Fibroblast of the aortic adventitia (primary cell): ENCODE measurements around the gene TGFB3. TPM values are rescaled to one million over a fixed set of nuclear protein-coding genes. Genes with fewer than 3 reads are reported as not detected.

Experiments used
- DNase-seq: peaks from one replicate; pipeline ENCODE4 v3.0.0-alpha.2; 2010; ENCODE audit warnings: low read depth
- H3K4me3 ChIP-seq: 2 replicates; pipeline ENCODE4 v1.5.1; 2011; ENCODE audit warnings: low read depth, mild to moderate bottlenecking, control low read depth, low read length, moderate library complexity
- total RNA-seq: library from RNA; depleted of rRNA; stranded (reverse); fragments of >200 nt; gene quantifications from 2 replicates; pipeline ENCODE4 v1.2.3, GENCODE V29; 2012; ENCODE audit warnings: low replicate concordance
- TF ChIP-seq, protein P1 (sequence below): IDR thresholded peaks from 2 replicates; pipeline ENCODE4 v1.5.1; 2011; ENCODE audit warnings: mild to moderate bottlenecking, low read length, control low read depth, inconsistent platforms; ENCODE audit not compliant: insufficient read depth

TGFB3 gene
- total RNA-seq, 1 donor, result 9.9 TPM

DNA sequence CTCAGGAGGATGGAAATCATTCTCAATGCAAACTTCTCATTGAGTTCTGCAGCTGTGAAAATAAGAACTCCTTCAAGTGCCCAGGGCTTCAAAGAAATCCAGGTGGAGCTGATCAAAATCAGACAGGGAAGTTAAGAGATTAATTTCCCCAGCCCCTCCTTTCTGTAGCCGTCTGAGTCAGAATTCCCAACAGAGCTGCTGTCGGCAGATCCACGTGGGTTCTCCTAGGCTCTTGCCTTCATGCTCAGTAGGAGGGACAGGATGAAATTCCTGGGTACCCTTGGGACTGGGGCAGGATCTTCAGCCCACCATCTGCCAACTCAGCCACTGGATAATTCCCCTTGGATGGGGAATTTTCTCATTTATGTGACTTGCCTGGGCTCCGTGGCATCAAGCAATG, 13.3 kb downstream of the TGFB3 start:
- no peak overlapping the region for H3K4me3 ChIP-seq
- DNase-seq, result peak; percentile 83
- TF ChIP-seq, protein P1, sequence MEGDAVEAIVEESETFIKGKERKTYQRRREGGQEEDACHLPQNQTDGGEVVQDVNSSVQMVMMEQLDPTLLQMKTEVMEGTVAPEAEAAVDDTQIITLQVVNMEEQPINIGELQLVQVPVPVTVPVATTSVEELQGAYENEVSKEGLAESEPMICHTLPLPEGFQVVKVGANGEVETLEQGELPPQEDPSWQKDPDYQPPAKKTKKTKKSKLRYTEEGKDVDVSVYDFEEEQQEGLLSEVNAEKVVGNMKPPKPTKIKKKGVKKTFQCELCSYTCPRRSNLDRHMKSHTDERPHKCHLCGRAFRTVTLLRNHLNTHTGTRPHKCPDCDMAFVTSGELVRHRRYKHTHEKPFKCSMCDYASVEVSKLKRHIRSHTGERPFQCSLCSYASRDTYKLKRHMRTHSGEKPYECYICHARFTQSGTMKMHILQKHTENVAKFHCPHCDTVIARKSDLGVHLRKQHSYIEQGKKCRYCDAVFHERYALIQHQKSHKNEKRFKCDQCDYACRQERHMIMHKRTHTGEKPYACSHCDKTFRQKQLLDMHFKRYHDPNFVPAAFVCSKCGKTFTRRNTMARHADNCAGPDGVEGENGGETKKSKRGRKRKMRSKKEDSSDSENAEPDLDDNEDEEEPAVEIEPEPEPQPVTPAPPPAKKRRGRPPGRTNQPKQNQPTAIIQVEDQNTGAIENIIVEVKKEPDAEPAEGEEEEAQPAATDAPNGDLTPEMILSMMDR, result no peak

DNA sequence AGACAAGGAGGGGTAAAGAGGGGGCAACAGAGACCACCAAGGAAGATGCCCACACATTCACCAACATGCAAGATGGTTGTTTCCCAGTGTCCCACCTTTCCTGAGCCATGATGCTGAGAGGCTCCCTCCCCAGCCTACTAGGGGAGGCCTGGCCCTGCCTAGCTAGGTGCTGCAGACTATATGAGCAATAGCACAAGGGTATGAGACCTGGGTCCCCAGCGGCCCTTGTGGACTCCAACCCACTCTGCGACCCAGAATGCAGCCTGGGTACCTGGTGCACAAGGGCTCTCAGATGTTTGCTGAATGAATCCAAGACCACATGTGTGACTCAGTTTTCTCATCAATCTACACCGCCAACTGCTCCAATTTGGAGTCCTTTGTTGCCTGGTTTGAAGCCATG, 13.9 kb downstream of the TGFB3 start:
- no peak for DNase-seq
- no peak overlapping the region for H3K4me3 ChIP-seq
- TF ChIP-seq, protein P1, result no peak

DNA sequence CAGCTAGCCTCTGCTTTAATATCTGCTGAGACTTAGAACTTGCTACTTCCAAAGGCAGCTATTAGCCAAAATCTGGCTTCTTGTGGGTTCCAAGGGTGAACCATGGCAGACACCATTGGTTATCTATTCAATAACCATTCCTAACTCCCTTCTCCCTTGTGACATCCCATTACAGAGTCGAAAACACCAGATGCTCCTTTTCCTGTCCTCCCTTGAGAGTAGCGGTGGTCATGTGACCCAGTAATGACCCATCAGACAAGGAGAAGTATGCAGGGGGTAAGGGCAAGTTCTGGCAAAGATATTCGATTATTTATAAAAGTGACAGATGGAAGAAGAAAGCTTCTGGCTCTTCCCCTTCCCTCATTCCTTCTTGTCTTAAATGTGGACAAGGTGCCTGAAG, 20.1 kb downstream of the TGFB3 start:
- no peak for DNase-seq
- no peak overlapping the region for H3K4me3 ChIP-seq
- TF ChIP-seq, protein P1, result no peak

DNA sequence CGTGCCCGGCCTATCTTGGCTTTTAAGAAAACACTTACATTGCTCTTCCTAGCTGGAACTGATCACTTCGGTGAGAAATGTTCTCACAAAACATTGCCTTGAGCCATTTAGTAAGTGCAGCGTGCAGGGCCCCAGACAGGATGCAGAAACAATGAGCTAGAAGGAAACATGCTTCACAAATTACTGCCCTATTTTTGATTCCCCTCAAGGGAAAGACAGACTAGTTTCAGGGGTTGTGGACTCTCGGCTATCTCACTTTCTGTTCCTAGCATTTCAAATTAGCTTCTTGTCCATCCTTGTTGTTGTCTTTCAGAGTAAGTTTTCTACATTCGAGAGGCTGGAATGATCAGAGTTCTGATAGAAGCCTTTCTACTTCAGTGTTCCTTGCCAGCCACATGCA, 21.6 kb downstream of the TGFB3 start:
- TF ChIP-seq, protein P1, result no peak

DNA sequence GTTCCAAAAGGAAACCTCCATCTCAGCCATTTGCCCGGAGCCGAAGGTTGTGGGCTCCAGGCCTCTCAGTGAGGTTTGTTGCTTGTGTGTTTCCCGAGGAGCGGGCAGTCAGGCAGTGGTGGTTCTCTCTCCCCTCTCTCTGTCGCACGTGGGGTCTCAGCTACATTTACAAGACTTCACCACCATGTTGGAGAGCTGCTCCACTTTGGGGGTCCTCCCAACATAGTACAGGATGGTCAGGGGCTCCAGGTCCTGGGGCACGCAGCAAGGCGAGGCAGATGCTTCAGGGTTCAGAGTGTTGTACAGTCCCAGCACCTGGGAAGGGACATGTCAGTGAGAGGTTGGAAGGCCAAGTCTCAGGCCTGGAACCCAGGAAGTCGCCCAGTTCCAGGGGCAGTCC, 22.8 kb downstream of the TGFB3 start:
- H3K4me3 ChIP-seq, result no peak overlapping the region
- DNase-seq, result no peak
- TF ChIP-seq, protein P1, result no peak

More for the DNA sequence above, 21.6 kb downstream of the TGFB3 start:
- no peak overlapping the region for H3K4me3 ChIP-seq
- no peak for DNase-seq

DNA sequence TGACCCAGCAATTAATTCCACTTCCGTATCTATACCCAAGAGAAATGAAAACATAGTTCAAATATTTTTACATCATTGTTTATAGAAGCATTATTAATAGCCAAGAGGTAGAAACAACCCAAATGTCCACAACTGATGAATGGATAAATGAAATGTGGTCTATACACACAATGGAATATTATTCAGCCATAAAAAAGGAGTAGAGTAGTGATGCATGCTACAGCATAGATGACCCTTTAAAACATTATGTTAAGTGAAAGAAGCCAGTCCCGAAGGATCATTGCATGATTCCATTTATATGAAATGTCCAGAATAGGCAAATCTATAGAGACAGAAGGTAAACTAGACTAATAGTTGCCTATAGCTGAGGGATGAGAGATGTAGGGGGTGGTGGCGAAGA, 29.3 kb downstream of the TGFB3 start:
- no peak overlapping the region for H3K4me3 ChIP-seq
- TF ChIP-seq, protein P1, result no peak
- no peak for DNase-seq

DNA sequence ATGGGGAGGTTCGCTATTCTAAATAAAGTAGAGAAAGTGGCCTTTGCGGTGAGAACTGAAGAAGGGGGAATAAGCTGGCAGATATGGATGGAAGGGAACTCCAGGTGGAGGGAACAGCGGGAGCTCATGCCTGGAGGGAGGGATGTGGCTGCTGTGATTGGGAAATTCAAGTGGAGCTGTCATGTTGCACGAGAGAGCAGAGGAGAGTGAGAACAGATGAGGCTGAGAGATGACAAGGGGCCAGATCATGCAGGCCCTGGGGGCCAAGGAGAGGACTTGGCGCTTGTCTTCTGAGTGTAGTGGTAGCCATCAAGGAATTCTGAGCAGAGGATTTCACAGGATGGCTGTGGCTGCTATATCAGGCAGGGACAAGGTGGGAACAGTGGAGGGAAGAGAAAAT, 35.0 kb downstream of the TGFB3 start:
- H3K4me3 ChIP-seq, result no peak overlapping the region
- DNase-seq, result no peak
- TF ChIP-seq, protein P1, result no peak
